Large intestine (tissue), 3 donors: ENCODE measurements around the gene RNF144B. TPM values are rescaled to one million over a fixed set of nuclear protein-coding genes. Genes with fewer than 3 reads are reported as not detected.

Source experiments
- DNase-seq, 2 donors: peaks; one replicate each; pipeline versions ENCODE4 v3.0.0 to v3.0.0-alpha.2; 2013
- H3K27ac ChIP-seq: one replicate; pipeline ENCODE4 v1.5.1; 2013; ENCODE audit warnings: low read length
- H3K27me3 ChIP-seq: 2 replicates; pipeline ENCODE4 v1.6.1; 2013; ENCODE audit warnings: low read length; ENCODE audit not compliant: control insufficient read depth, insufficient read depth
- H3K36me3 ChIP-seq: 2 replicates; pipeline ENCODE4 v1.6.1; 2013; ENCODE audit warnings: low read length; ENCODE audit not compliant: control insufficient read depth, insufficient read depth
- H3K4me1 ChIP-seq: one replicate; pipeline ENCODE4 v1.6.1; 2013; ENCODE audit warnings: low read length; ENCODE audit not compliant: control insufficient read depth, insufficient read depth
- H3K4me3 ChIP-seq: one replicate; pipeline ENCODE4 v1.5.1; 2013; ENCODE audit warnings: low read length
- H3K9me3 ChIP-seq: one replicate; pipeline ENCODE4 v1.6.1; 2013; ENCODE audit warnings: mild to moderate bottlenecking, low read depth, low read length, moderate library complexity; ENCODE audit not compliant: control insufficient read depth
- WGBS: methylation state at CpG from one replicate; pipeline ENCODE4 v1.1.5; 2013; ENCODE audit warnings: low lambda C conversion rate; ENCODE audit not compliant: insufficient coverage; 5-methylcytosine and 5-hydroxymethylcytosine counted together
- polyA plus RNA-seq: library from polyadenylated mRNA; unstranded; fragments of 120-200 nt; gene quantifications from one replicate; pipeline ENCODE4 v1.2.1, GENCODE V29; 2013

RNF144B gene
- polyA plus RNA-seq, 1 donor = 2.0 TPM

- Histone ChIP-seq H3K4me3 (no peak overlapping the region), H3K4me1 (no peaks in the 10 kb centered on the region), H3K27ac (no peak overlapping the region), H3K9me3 (no peaks in the 10 kb centered on the region), H3K36me3 (no peaks in the 10 kb centered on the region), H3K27me3 (peaks cover 6% of the 10 kb centered on the region)
- 100% methylated on average over 2 of the region's 15 CpGs for WGBS
- no peak for DNase-seq
Measured at GRCh38 chr6:18506382-18507017, 119.3 kb downstream of the RNF144B start.

- no peaks in the 10 kb centered on the region for H3K9me3 ChIP-seq
- no peaks in the 10 kb centered on the region for H3K4me1 ChIP-seq
- no peak overlapping the region for H3K4me3 ChIP-seq
- no CpG with 5 or more reads among the region's 7 CpGs for WGBS
- no peaks in the 10 kb centered on the region for H3K36me3 ChIP-seq
- H3K27me3 ChIP-seq = peaks cover 6% of the 10 kb centered on the region
- DNase-seq = no peak
- no peak overlapping the region for H3K27ac ChIP-seq
Measured at GRCh38 chr6:18507018-18507415, 119.9 kb downstream of the RNF144B start.

- no peak for DNase-seq
- H3K27ac ChIP-seq = no peak overlapping the region
- no peaks in the 10 kb centered on the region for H3K4me1 ChIP-seq
- no peak overlapping the region for H3K4me3 ChIP-seq
- 88% methylated on average over 1 of the region's 2 CpGs for WGBS
- H3K36me3 ChIP-seq = no peaks in the 10 kb centered on the region
- H3K9me3 ChIP-seq = no peaks in the 10 kb centered on the region
- H3K27me3 ChIP-seq = peaks cover 6% of the 10 kb centered on the region
Measured at GRCh38 chr6:18507561-18507960, 120.4 kb downstream of the RNF144B start.

- WGBS = 90% methylated on average over 2 of the region's 3 CpGs
- peaks cover 6% of the 10 kb centered on the region for H3K27me3 ChIP-seq
- no peak overlapping the region for H3K27ac ChIP-seq
- H3K4me1 ChIP-seq = no peaks in the 10 kb centered on the region
- no peaks in the 10 kb centered on the region for H3K9me3 ChIP-seq
- no peaks in the 10 kb centered on the region for H3K36me3 ChIP-seq
- H3K4me3 ChIP-seq = no peak overlapping the region
- no peak for DNase-seq
Measured at GRCh38 chr6:18509871-18510643, 122.9 kb downstream of the RNF144B start.

GRCh38 chr6:18510644-18511033, 123.5 kb downstream of the RNF144B start:
- Histone ChIP-seq H3K27me3 (peaks cover 6% of the 10 kb centered on the region), H3K4me1 (no peaks in the 10 kb centered on the region), H3K27ac (no peak overlapping the region), H3K4me3 (no peak overlapping the region), H3K36me3 (no peaks in the 10 kb centered on the region), H3K9me3 (no peaks in the 10 kb centered on the region)
- WGBS = no CpG with 5 or more reads among the region's 2 CpGs
- DNase-seq = no peak

GRCh38 chr6:18511211-18511610, 124.1 kb downstream of the RNF144B start:
- WGBS = no CpG with 5 or more reads among the region's 8 CpGs
- Histone ChIP-seq H3K4me3 (no peak overlapping the region), H3K9me3 (no peaks in the 10 kb centered on the region), H3K27me3 (peaks cover 6% of the 10 kb centered on the region), H3K4me1 (no peaks in the 10 kb centered on the region), H3K36me3 (no peaks in the 10 kb centered on the region), H3K27ac (no peak overlapping the region)
- DNase-seq = no peak

- WGBS = no CpG with 5 or more reads among the region's 2 CpGs
- no peaks in the 10 kb centered on the region for H3K36me3 ChIP-seq
Measured at GRCh38 chr6:18513253-18513798, 126.2 kb downstream of the RNF144B start.

GRCh38 chr6:18514180-18514579, 127.0 kb downstream of the RNF144B start:
- DNase-seq = no peak
- no peak overlapping the region for H3K4me3 ChIP-seq
- H3K4me1 ChIP-seq = no peaks in the 10 kb centered on the region
- H3K9me3 ChIP-seq = no peaks in the 10 kb centered on the region
- H3K36me3 ChIP-seq = no peaks in the 10 kb centered on the region
- H3K27ac ChIP-seq = no peak overlapping the region
- no CpG with 5 or more reads among the region's 7 CpGs for WGBS
- H3K27me3 ChIP-seq = peaks cover 2% of the 10 kb centered on the region

More at GRCh38 chr6:18513253-18513798, 126.2 kb downstream of the RNF144B start:
- Histone ChIP-seq H3K4me1 (no peaks in the 10 kb centered on the region), H3K9me3 (no peaks in the 10 kb centered on the region), H3K27me3 (peaks cover 2% of the 10 kb centered on the region), H3K4me3 (no peak overlapping the region), H3K27ac (no peak overlapping the region)
- DNase-seq = no peak

GRCh38 chr6:18515767-18516166, 128.6 kb downstream of the RNF144B start:
- Histone ChIP-seq H3K27ac (no peak overlapping the region), H3K36me3 (no peaks in the 10 kb centered on the region), H3K9me3 (no peaks in the 10 kb centered on the region), H3K4me1 (no peaks in the 10 kb centered on the region), H3K27me3 (no peaks in the 10 kb centered on the region), H3K4me3 (no peak overlapping the region)
- WGBS = no CpG with 5 or more reads among the region's 1 CpG
- DNase-seq = no peak
